ENCODE measurements around the gene KCNE4. TPM values are rescaled to one million over a fixed set of nuclear protein-coding genes. Genes with fewer than 3 reads are reported as not detected.

Gene KCNE4
- 0.32 TPM in 1 of 2 replicates, not detected in the other for polyA plus RNA-seq
- not detected in 2 replicates for polyA minus RNA-seq

- Histone ChIP-seq H3K79me2 (replicated peaks; ENCODE audit: insufficient read depth, low read length) (no peaks in the 10 kb centered on the region), H2AFZ (ENCODE audit: low read depth, low read length) (no peak within 1 kb of the TSS), H3K4me2 (ENCODE audit: low read length) (no peak within 1 kb of the TSS), H3F3A (ENCODE audit: insufficient read depth, low read length, poor library complexity, severe bottlenecking) (no peaks in the 10 kb centered on the region), H4K20me1 (ENCODE audit: insufficient read depth) (no peaks in the 10 kb centered on the region), H3K9ac (ENCODE audit: low read length) (no peak within 1 kb of the TSS), H3K27ac (ENCODE audit: low read length) (no peak within 1 kb of the TSS), H3K27me3 (ENCODE audit: insufficient read depth, low read depth, low read length) (no peaks in the 10 kb centered on the region), H3K9me3 (ENCODE audit: low read length) (no peaks in the 10 kb centered on the region), H3K36me3 (ENCODE audit: insufficient read depth, low read length) (no peaks in the 10 kb centered on the region), H3K4me3 (ENCODE audit: low read length) (no peak within 1 kb of the TSS), H3K9me2 (ENCODE audit: insufficient read depth, low read length) (no peaks in the 10 kb centered on the region)
- no peak for TF ChIP-seq REST (IDR thresholded peaks at IDR 0.05; ENCODE audit: borderline replicate concordance)
- no peak for TF ChIP-seq POLR2AphosphoS5 (IDR thresholded peaks at IDR 0.05)
- no peak for TF ChIP-seq TAF1 (IDR thresholded peaks at IDR 0.05; ENCODE audit: low read depth)
- TF ChIP-seq MXI1 (conservative IDR thresholded peaks at IDR 0.05; ENCODE audit: poor library complexity, severe bottlenecking) = no peak
- TF ChIP-seq EP300 (conservative IDR thresholded peaks at IDR 0.05; ENCODE audit: poor library complexity, severe bottlenecking) = no peak
- no peak for TF ChIP-seq SMC3 (conservative IDR thresholded peaks at IDR 0.05; ENCODE audit: poor library complexity)
Observed at GRCh38 chr2:223051693-223052289, at the start of gene KCNE4. TSS of gene KCNE4 (plus strand) at chr2:223052190. CDS start at chr2:223052831, 641 bp downstream.

- Histone ChIP-seq H3K9me2 (ENCODE audit: insufficient read depth, low read length) (no peaks in the 10 kb centered on the region), H3K9me3 (ENCODE audit: low read length) (no peaks in the 10 kb centered on the region), H3K79me2 (replicated peaks; ENCODE audit: insufficient read depth, low read length) (no peaks in the 10 kb centered on the region), H3F3A (ENCODE audit: insufficient read depth, low read length, poor library complexity, severe bottlenecking) (no peaks in the 10 kb centered on the region), H2AFZ (ENCODE audit: low read depth, low read length) (no peak overlapping the region), H3K27ac (ENCODE audit: low read length) (no peak overlapping the region), H4K20me1 (ENCODE audit: insufficient read depth) (no peaks in the 10 kb centered on the region), H3K36me3 (ENCODE audit: insufficient read depth, low read length) (no peaks in the 10 kb centered on the region), H3K27me3 (ENCODE audit: insufficient read depth, low read depth, low read length) (no peaks in the 10 kb centered on the region), H3K4me3 (ENCODE audit: low read length) (no peak overlapping the region), H3K9ac (ENCODE audit: low read length) (no peak overlapping the region), H3K4me2 (ENCODE audit: low read length) (no peak overlapping the region)
- TF ChIP-seq CTCF (IDR thresholded peaks at IDR 0.05; ENCODE audit: poor library complexity, severe bottlenecking) (no peak), POLR2AphosphoS5 (IDR thresholded peaks at IDR 0.05) (no peak), EP300 (conservative IDR thresholded peaks at IDR 0.05; ENCODE audit: poor library complexity, severe bottlenecking) (no peak), RAD21 (conservative IDR thresholded peaks at IDR 0.05) (no peak), REST (IDR thresholded peaks at IDR 0.05; ENCODE audit: borderline replicate concordance) (no peak), MXI1 (conservative IDR thresholded peaks at IDR 0.05; ENCODE audit: poor library complexity, severe bottlenecking) (no peak), TAF1 (IDR thresholded peaks at IDR 0.05; ENCODE audit: low read depth) (no peak), SMC3 (conservative IDR thresholded peaks at IDR 0.05; ENCODE audit: poor library complexity) (no peak), EZH2 (IDR thresholded peaks at IDR 0.05; ENCODE audit: borderline replicate concordance, insufficient read depth, low read length, poor library complexity, severe bottlenecking) (no peak)
Observed at GRCh38 chr2:223003191-223003590, 48.8 kb upstream of the KCNE4 start.
